ENCODE results near the gene TMEM240. TPM values are rescaled to one million over a fixed set of nuclear protein-coding genes. Genes with fewer than 3 reads are reported as not detected.
A peak's percentile ranks its signal among the peaks of the same experiment; 100 is the strongest.

The TMEM240 gene
- total RNA-seq, 1 donor from 2014 or later: 10.3 TPM

GRCh38 chr1:1565340-1565739 lies 24.9 kb upstream of the TMEM240 start:
- Mint-ChIP-seq H3K27me3 (no peaks in the 10 kb centered on the region), H3K9me3 (no peaks in the 10 kb centered on the region), H3K36me3 (peaks cover 27% of the 10 kb centered on the region), H3K4me1 (ENCODE audit: unreplicated experiment) (no peaks in the 10 kb centered on the region), H3K27ac (no peak overlapping the region), H3K4me3 (no peak overlapping the region)
- TF ChIP-seq CTCF (conservative IDR thresholded peaks at IDR 0.05): no peak
- no peak for DNase-seq (ENCODE audit: extremely low spot score, unreplicated experiment)

GRCh38 chr1:1564268-1564667 lies 23.8 kb upstream of the TMEM240 start:
- no peak for DNase-seq (ENCODE audit: extremely low spot score, unreplicated experiment)
- Mint-ChIP-seq H3K4me3 (no peak overlapping the region), H3K9me3 (no peaks in the 10 kb centered on the region), H3K27me3 (no peaks in the 10 kb centered on the region), H3K4me1 (ENCODE audit: unreplicated experiment) (no peaks in the 10 kb centered on the region), H3K27ac (peak overlapping the region; percentile 7), H3K36me3 (peaks cover 26% of the 10 kb centered on the region)
- no peak for TF ChIP-seq CTCF (conservative IDR thresholded peaks at IDR 0.05)

GRCh38 chr1:1563688-1564087 lies 23.3 kb upstream of the TMEM240 start:
- peaks cover 5% of the 10 kb centered on the region for H3K4me1 Mint-ChIP-seq (ENCODE audit: unreplicated experiment)
- H3K27ac Mint-ChIP-seq: no peak overlapping the region
- no peak for TF ChIP-seq CTCF (conservative IDR thresholded peaks at IDR 0.05)
- H3K36me3 Mint-ChIP-seq: peaks cover 26% of the 10 kb centered on the region
- H3K9me3 Mint-ChIP-seq: no peaks in the 10 kb centered on the region
- H3K4me3 Mint-ChIP-seq: no peak overlapping the region
- DNase-seq (ENCODE audit: extremely low spot score, unreplicated experiment): no peak
- no peaks in the 10 kb centered on the region for H3K27me3 Mint-ChIP-seq

GRCh38 chr1:1562556-1563195 lies 22.3 kb upstream of the TMEM240 start:
- Mint-ChIP-seq H3K27me3 (no peaks in the 10 kb centered on the region), H3K36me3 (peaks cover 26% of the 10 kb centered on the region), H3K4me3 (no peak overlapping the region), H3K4me1 (ENCODE audit: unreplicated experiment) (peaks cover 6% of the 10 kb centered on the region), H3K27ac (no peak overlapping the region), H3K9me3 (no peaks in the 10 kb centered on the region)
- no peak for TF ChIP-seq CTCF (conservative IDR thresholded peaks at IDR 0.05)
- no peak for DNase-seq (ENCODE audit: extremely low spot score, unreplicated experiment)

GRCh38 chr1:1561801-1562470 lies 21.5 kb upstream of the TMEM240 start:
- H3K27ac Mint-ChIP-seq: no peak overlapping the region
- peaks cover 26% of the 10 kb centered on the region for H3K36me3 Mint-ChIP-seq
- no peak for TF ChIP-seq CTCF (conservative IDR thresholded peaks at IDR 0.05)
- no peaks in the 10 kb centered on the region for H3K9me3 Mint-ChIP-seq
- DNase-seq (ENCODE audit: extremely low spot score, unreplicated experiment): no peak
- peaks cover 6% of the 10 kb centered on the region for H3K4me1 Mint-ChIP-seq (ENCODE audit: unreplicated experiment)
- no peak overlapping the region for H3K4me3 Mint-ChIP-seq
- H3K27me3 Mint-ChIP-seq: no peaks in the 10 kb centered on the region
